Endometrial microvascular endothelial cells (primary cell): Measurements from ENCODE around the gene PRR14L. TPM values are rescaled to one million over a fixed set of nuclear protein-coding genes. Genes with fewer than 3 reads are reported as not detected.

ENCODE experiments used
- in situ Hi-C: cut with HindIII; loops from 2 replicates; pipeline ENCODE4 v1.10.0; 2017; ENCODE audit warnings: low sequenced_read_pairs, low pct_unique_long_range_greater_than_20kb; ENCODE audit errors: inconsistent ontology term
- total RNA-seq: library from RNA; depleted of rRNA; stranded (reverse); fragments of >200 nt; gene quantifications from one replicate; pipeline ENCODE4 v1.2.3, GENCODE V29; 2015; ENCODE audit errors: inconsistent ontology term

PRR14L gene
- total RNA-seq, 1 donor from 2014 or later, result 10.1 TPM

GRCh38 chr22:31652911-31653684 lies 96.8 kb downstream of the PRR14L start:
- in situ Hi-C loops, result loop anchor here (25.0 kb wide), 1 partner anchor 309 kb away; no protein-coding TSS in a partner anchor

DNA sequence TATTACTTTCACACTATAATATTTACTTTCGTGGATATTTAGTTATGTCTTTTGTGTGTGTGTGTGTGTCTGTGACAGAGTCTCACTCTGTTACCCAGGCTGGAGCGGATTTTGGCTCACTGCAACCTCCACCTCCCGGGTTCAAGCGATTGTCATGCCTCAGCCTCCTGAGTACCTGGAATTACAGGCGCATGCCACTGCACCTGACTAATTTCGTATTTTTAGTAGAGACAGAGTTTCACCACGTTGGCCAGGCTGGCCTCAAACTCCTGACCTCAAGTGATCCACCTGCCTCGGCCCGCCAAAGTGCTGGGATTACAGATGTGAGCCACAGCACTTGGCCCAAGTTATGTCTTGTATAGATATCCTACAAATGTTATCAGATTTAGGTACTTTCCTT lies 97.8 kb downstream of the PRR14L start:
- in situ Hi-C loops, result loop anchor here (25.0 kb wide), 1 partner anchor 310 kb away; no protein-coding TSS in a partner anchor

DNA sequence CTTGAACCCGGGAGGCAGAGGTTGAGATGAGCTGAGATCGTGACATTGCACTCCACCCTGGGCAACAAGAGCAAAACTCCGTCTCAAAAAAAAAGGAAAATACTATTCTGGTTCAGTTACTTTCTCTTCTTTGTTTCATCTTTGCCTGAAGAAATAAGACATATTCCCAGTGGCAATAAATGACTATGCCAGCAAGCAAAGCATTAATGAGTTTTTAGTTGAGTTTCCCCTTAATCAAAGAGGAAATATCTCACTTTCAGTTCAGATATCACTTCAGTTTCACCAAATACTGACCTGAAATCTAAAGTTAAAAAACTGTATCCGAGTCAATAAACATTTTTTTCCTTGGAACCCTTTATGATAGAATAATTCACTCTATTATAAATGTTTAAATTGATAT lies 98.3 kb downstream of the PRR14L start:
- in situ Hi-C loops, result loop anchor here (25.0 kb wide), 1 partner anchor 311 kb away; no protein-coding TSS in a partner anchor

DNA sequence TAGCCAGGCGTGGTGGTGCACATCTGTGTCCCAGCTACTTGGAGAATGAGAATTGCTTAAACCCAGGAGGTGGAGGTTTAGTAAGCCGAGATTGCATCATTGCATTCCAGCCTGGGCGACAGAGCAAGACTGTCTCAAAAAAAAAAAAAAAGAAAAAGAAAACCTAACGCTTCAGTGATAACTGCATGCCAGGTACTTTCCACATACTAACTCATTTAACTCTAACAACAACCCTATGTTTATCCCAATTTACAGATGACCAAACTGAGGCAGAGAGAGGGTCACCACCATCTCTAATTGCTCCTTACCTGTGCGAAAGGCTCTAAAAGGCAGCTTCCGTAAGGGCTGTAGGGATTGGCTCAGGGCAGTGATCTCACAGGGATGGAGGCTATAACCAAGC lies 99.5 kb downstream of the PRR14L start:
- in situ Hi-C loops, result loop anchor here (25.0 kb wide), 1 partner anchor 312 kb away; no protein-coding TSS in a partner anchor

DNA sequence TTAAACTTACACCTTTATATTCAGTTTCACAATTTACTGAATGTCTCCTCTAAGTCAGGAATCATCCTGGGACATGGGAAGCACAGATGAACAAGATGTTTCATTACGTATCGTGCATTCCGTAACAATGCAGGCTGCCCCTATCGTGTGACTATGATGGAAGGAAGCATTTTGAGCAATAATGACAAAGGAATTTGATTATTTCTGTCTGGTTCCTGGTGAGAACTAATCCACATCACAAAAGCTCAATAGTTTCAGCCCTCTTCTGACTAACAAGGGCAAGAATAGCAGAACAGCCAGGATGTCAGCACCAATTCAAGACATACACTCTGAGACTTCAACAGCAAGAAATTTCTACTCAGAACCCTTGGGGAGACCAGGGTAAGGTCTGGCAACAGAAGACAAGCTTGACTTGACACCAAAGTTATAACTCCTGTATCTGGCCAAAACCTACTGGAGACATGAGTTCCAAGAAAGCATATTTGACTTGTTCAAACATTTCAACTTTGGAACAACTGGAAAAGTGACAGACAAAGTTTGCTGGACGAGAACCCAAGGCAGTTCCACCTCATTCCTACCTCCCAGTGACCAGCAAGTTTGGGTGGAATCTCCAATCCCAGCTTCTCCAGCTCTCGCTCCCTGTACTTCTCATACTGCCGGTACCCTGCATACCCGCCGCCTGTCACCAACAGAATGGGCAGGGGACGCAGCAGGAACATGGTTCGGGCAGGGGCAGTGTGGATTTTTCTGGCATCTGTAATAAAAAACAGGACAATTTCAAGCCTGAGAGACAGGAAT lies 102.2 kb downstream of the PRR14L start:
- in situ Hi-C loops, result no loop called here

- in situ Hi-C loops, result no loop called here
Observed at GRCh38 chr22:31647066-31647465, 102.9 kb downstream of the PRR14L start.

DNA sequence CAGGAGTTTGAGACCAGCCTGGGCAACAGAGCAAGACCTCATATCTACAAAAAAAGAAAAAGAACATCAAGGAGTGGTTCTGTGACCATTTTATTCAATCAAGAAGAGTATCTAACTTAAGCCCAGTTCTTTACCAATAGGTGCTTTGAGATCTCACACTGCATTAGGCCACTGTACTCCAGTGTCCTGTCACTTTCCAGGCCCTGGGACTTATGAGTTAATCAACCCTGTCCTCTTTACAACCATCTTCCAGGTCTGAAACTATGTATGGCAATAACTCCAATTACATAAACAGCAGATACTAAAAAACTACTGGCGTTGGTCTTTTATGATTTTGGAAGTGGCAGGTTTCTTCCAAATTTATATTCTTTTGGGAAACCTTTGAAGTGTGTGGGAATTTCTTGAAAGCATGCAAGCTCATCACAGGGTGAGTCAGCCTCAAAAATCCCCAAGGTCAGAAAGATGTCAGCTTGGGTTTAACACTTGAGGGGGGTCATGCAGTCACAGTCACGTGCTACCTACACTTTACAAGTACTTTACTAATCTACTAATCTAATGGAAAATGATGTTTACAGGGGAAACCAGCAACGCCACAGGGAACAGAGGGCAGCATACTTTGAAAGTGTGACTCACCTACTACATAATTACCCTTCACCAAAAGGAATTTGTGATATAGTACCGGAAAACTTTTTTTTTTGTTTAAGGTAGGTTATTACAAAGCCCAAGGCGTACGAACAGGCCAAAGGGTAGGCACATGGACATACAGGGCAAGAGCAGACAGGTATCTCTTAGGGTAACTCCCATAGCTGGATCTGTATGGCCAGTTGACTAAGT lies 103.5 kb downstream of the PRR14L start:
- in situ Hi-C loops, result no loop called here

DNA sequence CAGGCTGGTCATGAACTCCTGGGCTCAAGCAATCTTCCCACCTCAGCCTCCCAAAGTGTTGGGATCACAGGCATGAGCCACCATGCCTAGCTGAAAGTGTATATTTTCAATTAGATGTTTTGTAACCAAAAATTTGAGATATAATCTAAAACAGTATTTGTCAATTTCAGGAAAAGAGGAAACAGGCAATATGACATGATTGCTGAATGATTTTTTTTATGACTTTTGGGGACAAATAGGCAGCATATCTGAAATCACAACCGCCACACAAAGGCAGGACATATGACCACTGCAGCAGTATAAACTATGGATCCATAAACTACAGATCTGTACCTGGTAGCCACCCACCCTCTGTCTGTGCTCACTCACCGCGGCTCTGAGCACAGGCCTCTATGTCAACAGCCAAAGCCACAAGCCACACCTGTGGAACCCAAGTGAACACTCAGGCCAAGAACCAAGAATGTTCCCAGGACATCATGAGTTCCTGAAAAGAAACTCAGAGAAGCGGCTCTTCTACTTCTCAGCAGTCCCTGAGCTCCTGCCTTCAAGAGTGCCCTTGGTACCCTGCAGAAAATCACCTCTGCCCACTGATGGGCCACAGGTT lies 110.4 kb downstream of the PRR14L start:
- in situ Hi-C loops, result no loop called here

DNA sequence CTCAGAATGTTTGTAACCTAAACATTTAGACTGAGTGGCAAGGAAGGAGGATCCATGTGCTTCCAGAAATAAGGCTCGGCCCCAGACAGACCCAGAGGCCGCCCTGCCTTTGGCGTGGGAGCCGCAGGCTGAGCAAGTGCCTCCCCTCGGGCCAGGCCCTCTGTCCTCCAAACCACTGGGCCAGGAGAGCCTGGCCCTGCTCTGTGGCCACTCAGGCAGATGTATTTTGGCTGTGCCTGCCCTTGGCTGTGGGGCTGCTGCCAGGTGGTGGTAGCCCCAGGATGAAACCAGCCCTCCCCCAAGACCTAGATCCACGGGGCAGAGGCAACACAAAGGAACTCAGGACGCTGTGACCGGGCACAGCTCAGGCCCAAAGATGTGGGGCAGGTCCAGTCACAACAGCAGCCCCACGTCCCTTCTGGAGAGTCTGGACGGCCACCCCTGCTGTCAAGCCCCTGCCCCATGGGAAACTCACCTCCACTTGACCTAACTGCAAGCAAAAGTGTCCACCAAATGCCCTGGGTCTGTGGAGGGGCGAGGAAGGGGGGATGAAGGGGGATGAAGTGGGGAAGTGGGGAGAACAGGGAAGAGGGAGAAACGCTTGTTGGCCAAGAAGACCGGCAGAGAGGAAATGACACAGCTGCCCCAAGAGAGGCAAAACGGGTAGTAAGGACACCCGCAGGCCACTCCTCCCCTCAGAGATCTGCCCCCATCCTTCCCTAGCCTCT lies 111.9 kb downstream of the PRR14L start:
- in situ Hi-C loops, result no loop called here

DNA sequence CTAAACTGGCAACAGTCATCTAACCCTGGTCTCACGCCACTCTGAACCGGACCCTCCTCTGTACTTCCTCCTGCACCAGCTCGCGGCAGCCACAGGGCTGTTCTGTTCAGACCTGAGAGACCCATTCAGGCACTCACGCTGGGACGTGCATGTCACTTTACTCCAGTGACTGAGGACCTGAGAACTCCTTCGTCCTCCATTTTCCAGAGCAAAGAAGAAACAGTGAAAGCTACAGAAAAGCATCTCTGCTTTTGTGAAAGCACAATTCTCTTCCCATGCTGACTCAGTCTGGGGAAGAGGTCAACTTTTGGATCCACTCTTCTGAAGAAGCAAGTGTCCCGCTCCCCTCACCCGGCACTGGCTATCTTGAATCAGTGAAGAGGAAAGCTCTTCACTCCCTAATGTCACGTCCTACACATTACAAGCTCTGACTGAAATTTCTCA lies 112.5 kb downstream of the PRR14L start:
- in situ Hi-C loops, result no loop called here

GRCh38 chr22:31635638-31636306 lies 114.2 kb downstream of the PRR14L start:
- in situ Hi-C loops, result no loop called here

- in situ Hi-C loops, result no loop called here
Observed at GRCh38 chr22:31631436-31631835, 118.5 kb downstream of the PRR14L start.

Other genes starting within 250 kb of the PRR14L start
- gene PISD, start 87.9 kb downstream of the PRR14L start, total RNA-seq, result 84.6 TPM
- 14.9 TPM for gene DEPDC5, start 3.9 kb upstream of the PRR14L start, total RNA-seq
- gene YWHAH, start 194.4 kb upstream of the PRR14L start, total RNA-seq, result 217 TPM